OCI-M1 (cell line): ENCODE results near the gene CYP4Z1.
"Not testable (repeated sequence)": the region's sequence is repeated elsewhere in the genome, so short reads cannot be mapped to it uniquely, and the experiment has no call there.

Experiments
- DNase-seq: peaks from one replicate; lab custom pipeline; 2025; lab: John Stamatoyannopoulos, UW

CYP4Z1 gene

GRCh38 chr1:47067097-47067594 lies at the start of gene CYP4Z1:
Gene CYP4Z1 (plus strand): TSS chr1:47067231. CDS start chr1:47067491, 260 bp downstream.
- DNase-seq: no peak

DNA sequence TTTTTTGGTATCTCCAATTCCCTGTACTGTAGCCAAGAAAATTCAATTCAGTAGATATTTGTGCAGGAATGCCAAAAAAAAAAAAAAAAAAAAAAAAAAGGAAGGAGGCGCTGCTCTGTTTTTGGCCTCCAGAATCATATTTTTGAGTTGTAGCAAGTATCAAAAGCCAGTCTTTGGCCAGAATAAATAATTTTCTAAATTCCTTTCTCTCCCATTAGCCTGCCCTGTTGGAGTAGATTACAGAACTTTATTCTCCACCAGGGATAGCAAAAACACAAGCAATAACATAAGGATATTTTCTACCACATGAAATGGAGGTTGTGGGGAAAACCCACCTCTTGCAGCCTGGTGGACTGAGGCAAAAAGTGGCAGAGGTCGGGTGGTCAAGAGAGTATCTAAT lies 46.0 kb upstream of the CYP4Z1 start:
- no peak for DNase-seq

- no peak for DNase-seq
These were observed 43.5 kb upstream of the CYP4Z1 start, which contains the start of gene CYP4X1 for GRCh38 chr1:47023268-47024140. Gene CYP4X1 (plus strand): TSS chr1:47023669. CDS start chr1:47023818, 149 bp downstream.

DNA sequence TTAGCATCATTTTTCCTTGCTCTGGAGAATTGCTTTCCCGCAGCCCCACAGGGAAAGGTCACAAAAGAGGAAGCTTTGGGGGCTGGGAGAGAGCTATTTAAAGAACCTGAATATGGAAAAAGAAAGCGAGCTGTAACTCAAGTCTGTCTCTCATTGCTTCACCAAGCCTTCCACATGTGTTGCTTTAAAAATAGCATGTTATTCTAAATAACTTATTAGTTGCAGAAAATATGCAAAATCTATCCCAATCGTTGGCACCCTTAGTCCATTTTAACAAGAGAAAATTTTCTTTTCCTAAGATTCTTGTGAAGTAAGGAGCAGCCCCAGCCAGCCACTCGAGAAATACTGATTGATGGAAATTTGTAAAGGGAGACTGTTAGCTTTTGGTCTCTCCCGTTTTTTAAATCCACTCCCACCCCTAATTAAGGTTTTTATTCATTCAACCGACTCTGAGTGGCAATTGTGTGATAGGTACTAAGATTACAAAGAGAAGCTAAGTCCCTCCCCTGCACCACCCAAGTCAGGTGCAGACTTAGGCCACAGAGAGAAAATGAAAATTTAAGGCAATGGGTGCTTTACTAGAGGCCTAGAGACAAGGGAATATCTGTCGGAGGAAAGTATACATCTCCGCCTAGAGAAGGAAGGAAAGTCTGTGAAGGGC lies 42.8 kb upstream of the CYP4Z1 start:
- DNase-seq: no peak

- DNase-seq: no peak
These were observed 36.7 kb upstream of the CYP4Z1 start for GRCh38 chr1:47030170-47030805.

GRCh38 chr1:47031059-47031458 lies 36.0 kb upstream of the CYP4Z1 start:
- DNase-seq: no peak

DNA sequence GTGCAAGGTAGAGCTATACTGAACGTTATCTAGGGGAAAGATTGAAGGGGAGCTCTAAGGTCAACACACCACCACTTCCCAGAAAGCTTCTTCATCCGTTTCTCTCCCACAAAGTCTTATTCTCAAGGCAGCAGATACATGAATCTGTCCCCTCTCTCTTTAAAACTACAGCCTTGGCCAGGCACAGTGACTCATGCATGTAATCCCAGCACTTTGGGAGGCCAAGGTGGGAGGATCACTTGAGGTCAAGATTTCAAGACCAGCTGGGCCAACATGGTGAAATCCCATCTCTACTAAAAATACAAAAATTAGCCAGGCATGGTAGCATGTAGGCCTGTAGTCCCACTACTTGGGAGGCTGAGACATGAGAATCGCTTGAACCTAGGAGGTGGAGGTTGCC lies 35.4 kb upstream of the CYP4Z1 start:
- DNase-seq: no peak

DNA sequence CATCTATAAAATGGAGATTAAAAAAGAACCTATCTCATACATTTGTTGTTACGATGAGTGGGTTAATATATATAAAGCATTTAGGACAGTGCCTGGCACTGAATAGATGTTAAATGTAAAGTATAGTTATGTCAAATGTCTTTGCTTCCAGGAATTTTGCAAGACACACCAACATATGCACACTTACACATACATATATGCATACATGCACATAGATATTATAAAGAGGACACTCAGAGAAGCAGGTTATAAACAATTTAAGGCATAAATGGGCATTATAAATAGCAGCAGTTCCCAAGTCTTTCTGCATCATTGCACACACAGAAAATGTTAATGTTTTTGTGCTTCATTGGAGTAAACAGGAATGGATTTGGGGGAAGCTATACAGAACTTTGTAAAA lies 30.3 kb upstream of the CYP4Z1 start:
- DNase-seq: no peak

DNA sequence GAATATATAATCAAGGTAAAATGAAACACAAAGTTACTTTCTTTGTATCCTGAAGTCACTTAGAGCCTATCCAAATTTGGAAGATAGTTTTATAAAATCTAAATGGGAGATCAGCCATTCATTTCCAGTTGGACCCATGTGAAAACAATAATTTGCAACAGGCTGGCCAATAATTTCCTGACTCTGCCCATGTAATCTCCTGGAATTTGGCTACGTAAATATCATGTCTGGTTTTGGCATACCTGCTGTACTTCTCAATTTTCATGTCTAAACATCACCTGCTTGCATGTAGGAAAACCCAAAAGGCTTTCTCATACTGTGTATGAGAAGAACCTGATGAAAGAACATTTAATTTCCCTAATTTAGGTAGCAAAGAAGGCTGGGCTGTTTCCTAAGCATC lies 7.7 kb upstream of the CYP4Z1 start:
- DNase-seq: no peak

GRCh38 chr1:47069080-47069479 lies 2.0 kb downstream of the CYP4Z1 start:
- DNase-seq: not testable (repeated sequence)

DNA sequence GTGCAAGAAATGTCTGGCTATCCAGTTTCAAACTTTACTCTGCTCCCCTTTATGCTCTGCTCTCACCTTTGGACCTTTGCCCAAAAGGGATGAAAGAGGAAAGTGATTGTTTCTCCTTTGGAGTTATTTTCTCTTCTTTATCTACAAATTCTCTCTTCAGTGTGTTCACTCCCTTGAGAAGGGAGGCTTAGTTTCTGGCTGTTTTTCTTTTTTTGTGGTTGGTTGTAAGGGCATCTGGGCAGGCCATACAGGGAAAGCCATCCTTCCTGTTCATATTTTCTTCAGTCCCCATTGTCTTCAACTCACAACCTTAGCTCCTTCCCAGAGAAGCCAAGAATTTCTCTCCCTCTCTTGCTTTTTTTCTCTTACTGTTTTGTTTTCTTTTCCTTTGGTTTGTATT lies 2.5 kb downstream of the CYP4Z1 start:
- DNase-seq: not testable (repeated sequence)

DNA sequence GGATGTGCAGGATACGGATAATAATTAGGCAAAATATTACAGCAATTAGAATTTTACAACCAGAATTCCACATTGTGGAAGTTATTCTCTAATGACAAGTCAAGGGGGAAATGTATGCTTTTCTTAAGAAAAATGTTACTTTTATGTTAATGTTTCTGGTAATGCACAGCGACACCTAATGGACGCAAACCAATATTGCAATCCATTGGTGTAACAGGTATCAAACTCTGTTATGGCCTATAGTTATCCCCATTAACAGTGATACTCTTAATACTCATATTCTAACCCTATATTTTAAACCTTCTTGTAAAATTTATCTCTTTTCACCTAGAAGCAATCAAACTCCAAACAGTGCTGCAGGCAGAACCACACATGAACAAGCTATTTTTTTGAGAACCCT lies 22.3 kb downstream of the CYP4Z1 start:
- DNase-seq: peak; percentile 57

GRCh38 chr1:47091476-47091875 lies 24.4 kb downstream of the CYP4Z1 start:
- DNase-seq: not testable (repeated sequence)

DNA sequence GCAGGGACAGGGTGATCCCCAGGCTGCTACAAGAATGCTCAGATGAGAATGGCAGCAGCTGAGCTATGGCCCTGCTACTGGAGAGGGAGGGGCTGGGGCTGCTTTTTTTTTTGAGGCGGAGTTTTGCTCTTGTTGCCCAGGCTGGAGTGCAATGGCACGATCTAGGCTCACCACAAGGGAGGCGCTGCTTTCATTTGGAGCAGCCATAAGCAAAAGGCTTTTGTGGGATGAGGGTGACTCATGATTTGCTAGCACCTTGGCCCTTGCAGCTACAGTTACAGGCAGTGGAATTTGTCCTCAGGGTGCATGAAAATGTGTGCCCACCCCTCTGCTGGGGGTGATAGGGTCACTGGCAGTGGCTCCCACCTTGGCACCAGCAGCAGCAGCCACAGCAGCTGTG lies 37.8 kb downstream of the CYP4Z1 start:
- no peak for DNase-seq

GRCh38 chr1:47106792-47107191 lies 39.8 kb downstream of the CYP4Z1 start:
- no peak for DNase-seq

DNA sequence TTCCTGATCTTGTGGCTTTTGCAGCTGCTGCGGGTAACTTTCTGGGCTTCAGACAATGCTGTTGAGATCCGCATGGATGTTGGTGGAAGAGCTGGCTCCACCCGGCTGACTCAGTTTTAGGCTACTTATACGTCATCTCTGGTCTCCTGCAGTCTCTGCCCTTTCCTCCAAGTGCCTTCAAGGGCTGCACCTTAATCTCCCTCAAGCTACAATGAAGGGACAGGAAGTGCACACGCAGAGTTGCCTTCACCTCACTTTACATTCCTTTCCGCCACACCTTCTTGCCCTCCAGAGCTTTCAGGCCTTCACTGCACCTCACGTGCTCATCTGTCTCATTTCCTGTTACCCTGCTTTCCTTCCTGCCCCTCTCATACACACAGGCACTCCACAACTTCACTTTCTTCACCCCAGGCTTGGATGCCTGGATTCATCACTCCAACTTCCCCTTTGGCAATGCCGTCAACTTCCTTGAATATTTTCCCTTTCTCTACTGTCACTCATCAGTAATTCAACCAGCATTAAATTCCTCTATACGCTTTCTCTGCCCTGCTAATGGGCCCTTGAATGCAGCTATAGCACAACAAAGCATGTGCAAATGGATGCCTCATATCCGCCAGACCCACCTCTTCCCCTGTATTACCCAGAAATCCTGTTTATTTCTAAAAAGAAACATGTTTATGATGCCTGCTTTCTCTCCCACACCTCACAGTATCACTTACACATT lies 41.0 kb downstream of the CYP4Z1 start:
- DNase-seq: not testable (repeated sequence)

DNA sequence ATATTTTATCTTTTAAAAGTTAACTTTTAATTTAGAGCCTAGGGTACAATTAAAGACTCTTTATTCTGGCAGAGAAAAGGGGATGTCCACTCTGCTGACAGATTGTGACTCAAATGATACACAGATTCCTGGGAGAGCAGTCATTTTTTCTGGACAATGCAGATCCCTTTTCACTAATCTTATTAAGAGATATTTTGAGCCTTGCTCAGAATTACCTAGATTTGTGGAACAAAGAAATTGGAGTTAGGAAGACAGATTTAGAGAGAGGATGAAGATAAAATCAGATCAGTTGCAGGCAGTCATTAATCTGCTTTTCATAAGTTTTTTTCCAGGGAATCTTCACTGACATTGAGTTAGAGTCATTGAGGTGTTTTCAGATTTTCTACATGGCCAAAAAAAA lies 42.5 kb downstream of the CYP4Z1 start:
- not testable (repeated sequence) for DNase-seq

DNA sequence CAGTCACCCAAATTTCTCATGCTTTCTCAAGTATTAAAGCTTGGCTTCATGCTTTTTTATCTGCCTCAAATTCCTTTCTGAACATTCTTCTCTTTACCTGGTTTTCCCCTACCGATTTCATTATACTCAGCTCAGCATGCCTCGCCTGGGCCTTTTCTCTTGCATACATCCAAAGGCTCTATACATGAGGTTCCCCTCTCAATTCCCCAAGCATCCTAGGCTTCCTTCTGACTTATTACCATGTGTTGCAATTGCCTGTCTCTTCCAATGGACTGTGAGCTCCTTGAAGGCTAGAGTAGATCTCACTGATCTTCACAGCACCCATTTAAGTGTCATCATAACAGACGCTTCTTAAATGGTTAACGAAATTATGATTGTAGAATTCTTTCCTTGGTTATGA lies 46.1 kb downstream of the CYP4Z1 start:
- DNase-seq: no peak

GRCh38 chr1:47121039-47121438 lies 54.0 kb downstream of the CYP4Z1 start:
- not testable (repeated sequence) for DNase-seq

DNA sequence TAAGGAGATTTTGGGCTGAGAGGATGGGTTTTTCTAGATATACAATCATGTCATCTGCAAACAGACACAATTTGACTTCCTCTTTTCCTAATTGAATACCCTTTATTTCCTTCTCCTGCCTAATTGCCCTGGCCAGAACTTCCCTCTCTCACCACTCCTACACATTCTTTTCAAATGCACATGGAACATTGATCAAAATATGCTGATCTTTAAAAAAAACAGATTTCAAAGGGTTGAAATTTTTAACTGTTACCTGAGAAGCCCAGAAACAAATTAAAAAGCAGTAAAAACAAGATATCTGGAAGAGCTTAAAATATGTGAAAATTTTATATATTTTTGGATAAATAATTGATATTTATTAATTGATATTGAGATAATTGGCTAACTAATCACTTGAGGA lies 57.8 kb downstream of the CYP4Z1 start:
- not testable (repeated sequence) for DNase-seq

DNA sequence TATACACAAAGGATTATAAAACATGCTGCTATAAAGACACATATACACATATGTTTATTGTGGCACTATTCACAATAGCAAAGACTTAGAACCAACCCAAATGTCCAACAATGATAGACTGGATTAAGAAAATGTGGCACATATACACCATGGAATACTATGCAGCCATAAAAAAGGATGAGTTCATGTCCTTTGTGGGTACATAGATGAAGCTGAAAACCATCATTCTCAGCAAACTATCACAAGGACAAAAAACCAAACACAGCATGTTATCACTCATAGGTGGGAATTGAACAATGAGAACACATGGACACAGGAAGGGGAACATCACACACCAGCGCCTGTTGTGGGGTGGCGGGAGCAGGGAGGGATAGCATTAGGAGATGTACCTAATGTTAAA lies 60.0 kb downstream of the CYP4Z1 start:
- not testable (repeated sequence) for DNase-seq

- no peak for DNase-seq
These were observed 61.2 kb downstream of the CYP4Z1 start for GRCh38 chr1:47128221-47128620.
